ENCODE results near the gene USF2. TPM values are rescaled to one million over a fixed set of nuclear protein-coding genes. Genes with fewer than 3 reads are reported as not detected.

The USF2 gene
- total and polyA plus RNA-seq, 2 of the 4 experiments (the other 2 are of a cell fraction) = 21.3 to 65.6 TPM

DNA sequence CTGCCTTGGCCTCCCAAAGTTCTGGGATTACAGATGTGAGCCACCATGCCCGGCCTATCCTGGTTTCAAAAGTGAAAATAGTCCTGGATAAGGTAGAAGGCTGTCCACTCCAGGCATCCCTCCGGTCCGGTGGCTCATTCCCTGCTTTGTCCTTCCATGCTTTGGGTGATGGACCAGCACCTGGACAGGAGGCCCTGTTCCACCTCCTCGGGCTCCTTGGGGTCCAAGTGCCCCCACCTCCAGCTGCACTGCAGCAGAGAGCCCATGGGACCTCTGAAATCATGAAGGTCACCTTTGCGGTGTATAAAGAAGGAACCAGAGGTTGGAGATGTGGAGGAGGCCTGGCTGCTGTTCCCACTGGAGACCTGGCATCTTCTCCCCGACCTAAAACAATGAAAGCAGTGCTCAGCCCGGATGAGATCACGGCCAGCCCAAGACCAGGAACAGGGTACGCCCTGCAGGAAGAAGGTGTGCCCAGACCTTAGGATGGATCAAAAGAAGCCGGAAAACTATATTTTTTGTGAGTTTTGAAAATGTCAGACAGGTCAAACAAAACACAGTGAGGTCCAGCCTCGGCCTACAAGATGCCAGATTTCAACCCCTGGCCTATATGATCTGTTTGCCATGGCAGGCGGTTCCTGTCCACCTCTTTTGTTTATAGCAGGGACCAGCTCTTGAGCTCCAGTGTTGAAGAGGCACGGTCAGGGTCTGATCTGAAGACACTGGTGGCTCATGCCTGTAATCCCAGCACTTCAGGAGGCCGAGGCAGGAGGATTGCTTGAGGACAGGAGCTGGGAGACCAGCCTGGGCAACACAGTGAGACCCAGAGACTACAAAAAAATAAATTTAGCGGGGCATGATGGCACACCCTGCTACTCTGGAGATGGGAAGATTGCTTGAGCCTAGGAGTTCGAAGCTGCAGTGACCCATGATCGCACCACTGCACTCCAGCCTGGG is 14.1 kb upstream of the USF2 start (continued):
- TF ChIP-seq MXI1 (IDR thresholded peaks at IDR 0.05; ENCODE audit: borderline replicate concordance, low read depth, low read length) = no peak

DNA sequence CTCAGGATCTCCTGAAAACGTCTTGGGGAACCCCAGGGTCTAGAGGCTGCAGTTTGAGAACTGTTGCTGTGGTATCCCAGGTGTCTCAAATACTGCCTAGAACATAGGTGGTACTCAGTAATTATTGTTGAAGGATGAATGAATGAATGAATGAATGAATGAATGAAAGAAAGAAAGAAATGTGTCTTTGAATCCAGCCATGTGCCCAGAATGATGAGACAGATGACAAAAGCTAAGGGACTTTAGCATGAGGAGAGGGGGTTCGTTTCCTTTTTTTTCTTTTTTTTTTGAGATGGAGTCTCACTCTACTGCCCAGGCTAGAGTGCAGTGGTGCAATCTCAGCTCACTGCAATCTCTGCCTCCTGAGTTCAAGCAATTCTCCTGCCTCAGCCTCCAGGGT is 12.2 kb upstream of the USF2 start:
- H3K56ac ChIP-seq (ENCODE audit: extremely low read depth, insufficient read depth, low read length) = no peak overlapping the region
- TF ChIP-seq, protein P1, sequence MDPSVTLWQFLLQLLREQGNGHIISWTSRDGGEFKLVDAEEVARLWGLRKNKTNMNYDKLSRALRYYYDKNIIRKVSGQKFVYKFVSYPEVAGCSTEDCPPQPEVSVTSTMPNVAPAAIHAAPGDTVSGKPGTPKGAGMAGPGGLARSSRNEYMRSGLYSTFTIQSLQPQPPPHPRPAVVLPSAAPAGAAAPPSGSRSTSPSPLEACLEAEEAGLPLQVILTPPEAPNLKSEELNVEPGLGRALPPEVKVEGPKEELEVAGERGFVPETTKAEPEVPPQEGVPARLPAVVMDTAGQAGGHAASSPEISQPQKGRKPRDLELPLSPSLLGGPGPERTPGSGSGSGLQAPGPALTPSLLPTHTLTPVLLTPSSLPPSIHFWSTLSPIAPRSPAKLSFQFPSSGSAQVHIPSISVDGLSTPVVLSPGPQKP (IDR thresholded peaks at IDR 0.05; ENCODE audit: borderline replicate concordance, low read depth, low read length) = no peak
- TF ChIP-seq BHLHE40 (IDR thresholded peaks at IDR 0.05; ENCODE audit: low read depth, low read length) (no peak), SMC3 (IDR thresholded peaks at IDR 0.05; ENCODE audit: low read depth, low read length) (no peak), CEBPB (IDR thresholded peaks at IDR 0.05; ENCODE audit: low read depth, low read length) (no peak), POLR2A (IDR thresholded peaks at IDR 0.05; ENCODE audit: low read depth, low read length) (no peak), CHD1 (IDR thresholded peaks at IDR 0.05; ENCODE audit: low read depth, low read length) (no peak), FOS (IDR thresholded peaks at IDR 0.05; ENCODE audit: low read depth, low read length) (no peak), MXI1 (IDR thresholded peaks at IDR 0.05; ENCODE audit: borderline replicate concordance, low read depth, low read length) (no peak), MAZ (IDR thresholded peaks at IDR 0.05; ENCODE audit: borderline replicate concordance, low read depth, low read length) (no peak)
- TF ChIP-seq, protein P2, sequence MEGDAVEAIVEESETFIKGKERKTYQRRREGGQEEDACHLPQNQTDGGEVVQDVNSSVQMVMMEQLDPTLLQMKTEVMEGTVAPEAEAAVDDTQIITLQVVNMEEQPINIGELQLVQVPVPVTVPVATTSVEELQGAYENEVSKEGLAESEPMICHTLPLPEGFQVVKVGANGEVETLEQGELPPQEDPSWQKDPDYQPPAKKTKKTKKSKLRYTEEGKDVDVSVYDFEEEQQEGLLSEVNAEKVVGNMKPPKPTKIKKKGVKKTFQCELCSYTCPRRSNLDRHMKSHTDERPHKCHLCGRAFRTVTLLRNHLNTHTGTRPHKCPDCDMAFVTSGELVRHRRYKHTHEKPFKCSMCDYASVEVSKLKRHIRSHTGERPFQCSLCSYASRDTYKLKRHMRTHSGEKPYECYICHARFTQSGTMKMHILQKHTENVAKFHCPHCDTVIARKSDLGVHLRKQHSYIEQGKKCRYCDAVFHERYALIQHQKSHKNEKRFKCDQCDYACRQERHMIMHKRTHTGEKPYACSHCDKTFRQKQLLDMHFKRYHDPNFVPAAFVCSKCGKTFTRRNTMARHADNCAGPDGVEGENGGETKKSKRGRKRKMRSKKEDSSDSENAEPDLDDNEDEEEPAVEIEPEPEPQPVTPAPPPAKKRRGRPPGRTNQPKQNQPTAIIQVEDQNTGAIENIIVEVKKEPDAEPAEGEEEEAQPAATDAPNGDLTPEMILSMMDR (conservative IDR thresholded peaks at IDR 0.05; ENCODE audit: low read depth, low read length) = no peak
- TF ChIP-seq, protein P3, sequence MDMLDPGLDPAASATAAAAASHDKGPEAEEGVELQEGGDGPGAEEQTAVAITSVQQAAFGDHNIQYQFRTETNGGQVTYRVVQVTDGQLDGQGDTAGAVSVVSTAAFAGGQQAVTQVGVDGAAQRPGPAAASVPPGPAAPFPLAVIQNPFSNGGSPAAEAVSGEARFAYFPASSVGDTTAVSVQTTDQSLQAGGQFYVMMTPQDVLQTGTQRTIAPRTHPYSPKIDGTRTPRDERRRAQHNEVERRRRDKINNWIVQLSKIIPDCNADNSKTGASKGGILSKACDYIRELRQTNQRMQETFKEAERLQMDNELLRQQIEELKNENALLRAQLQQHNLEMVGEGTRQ (IDR thresholded peaks at IDR 0.05; ENCODE audit: low read depth, low read length) = no peak
- H3K4me1 ChIP-seq (ENCODE audit: control insufficient read depth, insufficient read depth, low read length) = no peaks in the 10 kb centered on the region
- H2AK5ac ChIP-seq (ENCODE audit: low read depth, low read length) = no peak overlapping the region
- H3K79me1 ChIP-seq (ENCODE audit: low read depth in 1 of 2, low read length in 2 of 2) = no peaks in the 10 kb centered on the region
- no peak overlapping the region for H3K4me3 ChIP-seq (ENCODE audit: insufficient read depth, low read depth, low read length)
- ChIA-PET POLR2A (ENCODE audit: unreplicated experiment) (no interaction called here), CTCF (interaction anchor here (0.6 kb wide), 1 partner anchor 28 kb away, joined by 4 read pairs; the partner anchor contains the start of gene FAM187B)
- dilution Hi-C loops (cut with HindIII; ENCODE audit: low sequenced_read_pairs, unreplicated experiment) (no loop called here), intact Hi-C loops (cut with micrococcal nuclease) (no loop called here), in situ Hi-C loops (cut with MboI; ENCODE audit: low sequenced_read_pairs) (no loop called here)
- H3K27ac ChIP-seq (ENCODE audit: insufficient read depth, low read length) = no peak overlapping the region
- H3K4ac ChIP-seq (ENCODE audit: low read depth, low read length) = no peak overlapping the region
- no TSS peak for BruUV-seq (replicated peaks)
- ATAC-seq (ENCODE audit: low read depth) = no peak
- no peak overlapping the region for H3K14ac ChIP-seq (replicated peaks; ENCODE audit: low read depth, low read length)
- H4K20me1 ChIP-seq (ENCODE audit: insufficient read depth, low read length) = no peaks in the 10 kb centered on the region
- no peaks in the 10 kb centered on the region for H3K9me1 ChIP-seq (ENCODE audit: insufficient read depth, low read length)
- H3K18ac ChIP-seq (ENCODE audit: low read depth, low read length) = no peak overlapping the region
- no peak overlapping the region for H2BK15ac ChIP-seq (ENCODE audit: low read depth, low read length)
- no peak overlapping the region for H2BK20ac ChIP-seq (ENCODE audit: low read depth, low read length)
- no peak overlapping the region for H2BK5ac ChIP-seq (ENCODE audit: low read depth, low read length, poor library complexity, severe bottlenecking)
- H4K91ac ChIP-seq (ENCODE audit: insufficient read depth, low read depth, low read length) = no peak overlapping the region
- H3K23ac ChIP-seq (ENCODE audit: low read depth, low read length) = no peak overlapping the region
- H4K8ac ChIP-seq (ENCODE audit: low read depth in 2 of 2, low read length in 2 of 2) = no peak overlapping the region
- H3K9me3 ChIP-seq (ENCODE audit: control insufficient read depth, insufficient read depth, low read length) = no peaks in the 10 kb centered on the region
- no peak overlapping the region for H3K9ac ChIP-seq (ENCODE audit: low read depth, low read length)
- no peak for DNase-seq
- 20% methylated on average over 1 of the region's 2 CpGs; no CpG with 5 or more reads in 1 of the 2 experiments for WGBS, 2 experiments (ENCODE audit: extremely low coverage in 2 of 2, insufficient read length in 1 of 2)
- no peak overlapping the region for H4K5ac ChIP-seq (ENCODE audit: low read depth, low read length)
- peaks cover 23% of the 10 kb centered on the region for H3K27me3 ChIP-seq (ENCODE audit: control insufficient read depth, insufficient read depth, low read length)
- H2BK120ac ChIP-seq (ENCODE audit: low read depth, low read length) = no peak overlapping the region
- H3K36me3 ChIP-seq (ENCODE audit: control insufficient read depth, insufficient read depth, low read length) = no peaks in the 10 kb centered on the region
- H2AK9ac ChIP-seq (replicated peaks; ENCODE audit: low read depth, low read length, poor library complexity) = no peak overlapping the region
- no peak overlapping the region for H2AFZ ChIP-seq (replicated peaks; ENCODE audit: low read length, poor library complexity)
- no peak overlapping the region for H3K4me2 ChIP-seq (ENCODE audit: low read depth, low read length)

Measured in IMR-90 (cell line).